Upper lobe of right lung (tissue), 1 donor: Measurements from ENCODE around the gene ERC2. TPM values are rescaled to one million over a fixed set of nuclear protein-coding genes. Genes with fewer than 3 reads are reported as not detected.

Source experiments
- ATAC-seq: fragments of 200-7000 bp; cut with Tn5 transposase; one replicate; pipeline ENCODE4 v1.9.1; 2020; ENCODE audit warnings: mild to moderate bottlenecking, moderate library complexity
- DNase-seq: peaks from one replicate; pipeline ENCODE4 v3.0.0-alpha.2; 2020
- H3K27ac ChIP-seq: fragments of 200-600 bp; one replicate; pipeline ENCODE4 v1.8.0; 2022
- H3K27me3 ChIP-seq: fragments of 200-600 bp; one replicate; pipeline ENCODE4 v1.8.0; 2022; ENCODE audit warnings: mild to moderate bottlenecking
- H3K36me3 ChIP-seq: fragments of 200-600 bp; one replicate; pipeline ENCODE4 v1.8.0; 2022
- H3K4me1 ChIP-seq: fragments of 200-600 bp; one replicate; pipeline ENCODE4 v1.8.0; 2022
- H3K4me3 ChIP-seq: fragments of 200-600 bp; one replicate; pipeline ENCODE4 v1.8.0; 2022; ENCODE audit warnings: mild to moderate bottlenecking
- H3K9me3 ChIP-seq: fragments of 200-600 bp; one replicate; pipeline ENCODE4 v1.8.0; 2022
- intact Hi-C: fragments of 100-400 bp; cut with DNase I; formaldehyde crosslinking; loops from one replicate; pipeline ENCODE4 v1.11.0; 2022
- total RNA-seq: library from RNA; stranded (reverse); fragmentation: NEBNext Ultra II Directional; extraction: Animal tissue kit (Norgen Biotek cat#: 25700); gene quantifications from one replicate; pipeline ENCODE4 v1.2.1, GENCODE V29; 2021
- TF ChIP-seq, protein P1 (sequence below): fragments of 200-600 bp; IDR thresholded peaks from one replicate; pipeline ENCODE4 v1.8.0; 2022; ENCODE audit warnings: antibody characterized with exemption
- donor health status: DM: no; HTN: yes; CAD: no; lungs with severe emphysema.

Gene ERC2
- total RNA-seq, 1 donor from 2014 or later, result 1.4 TPM

GRCh38 chr3:55557549-55557948, 910.7 kb downstream of the ERC2 start:
- TF ChIP-seq, protein P1, sequence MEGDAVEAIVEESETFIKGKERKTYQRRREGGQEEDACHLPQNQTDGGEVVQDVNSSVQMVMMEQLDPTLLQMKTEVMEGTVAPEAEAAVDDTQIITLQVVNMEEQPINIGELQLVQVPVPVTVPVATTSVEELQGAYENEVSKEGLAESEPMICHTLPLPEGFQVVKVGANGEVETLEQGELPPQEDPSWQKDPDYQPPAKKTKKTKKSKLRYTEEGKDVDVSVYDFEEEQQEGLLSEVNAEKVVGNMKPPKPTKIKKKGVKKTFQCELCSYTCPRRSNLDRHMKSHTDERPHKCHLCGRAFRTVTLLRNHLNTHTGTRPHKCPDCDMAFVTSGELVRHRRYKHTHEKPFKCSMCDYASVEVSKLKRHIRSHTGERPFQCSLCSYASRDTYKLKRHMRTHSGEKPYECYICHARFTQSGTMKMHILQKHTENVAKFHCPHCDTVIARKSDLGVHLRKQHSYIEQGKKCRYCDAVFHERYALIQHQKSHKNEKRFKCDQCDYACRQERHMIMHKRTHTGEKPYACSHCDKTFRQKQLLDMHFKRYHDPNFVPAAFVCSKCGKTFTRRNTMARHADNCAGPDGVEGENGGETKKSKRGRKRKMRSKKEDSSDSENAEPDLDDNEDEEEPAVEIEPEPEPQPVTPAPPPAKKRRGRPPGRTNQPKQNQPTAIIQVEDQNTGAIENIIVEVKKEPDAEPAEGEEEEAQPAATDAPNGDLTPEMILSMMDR, result no peak
- no peak for DNase-seq
- H3K9me3 ChIP-seq, result no peaks in the 10 kb centered on the region
- no peaks in the 10 kb centered on the region for H3K4me1 ChIP-seq
- intact Hi-C loops, result no loop called here
- H3K4me3 ChIP-seq, result no peak overlapping the region
- H3K36me3 ChIP-seq, result no peaks in the 10 kb centered on the region
- no peak overlapping the region for H3K27ac ChIP-seq
- H3K27me3 ChIP-seq, result no peaks in the 10 kb centered on the region
- no peak for ATAC-seq

GRCh38 chr3:55556619-55557537, 911.4 kb downstream of the ERC2 start:
- DNase-seq (no peak), ATAC-seq (no peak)
- intact Hi-C loops, result no loop called here
- Histone ChIP-seq H3K36me3 (no peaks in the 10 kb centered on the region), H3K9me3 (no peaks in the 10 kb centered on the region), H3K4me3 (no peak overlapping the region), H3K27me3 (no peaks in the 10 kb centered on the region), H3K27ac (no peak overlapping the region), H3K4me1 (no peaks in the 10 kb centered on the region)
- TF ChIP-seq, protein P1, result no peak

- TF ChIP-seq, protein P1, result no peak
- no peaks in the 10 kb centered on the region for H3K36me3 ChIP-seq
- no peak for ATAC-seq
- H3K27ac ChIP-seq, result no peak overlapping the region
- H3K27me3 ChIP-seq, result no peaks in the 10 kb centered on the region
- no peaks in the 10 kb centered on the region for H3K4me1 ChIP-seq
- intact Hi-C loops, result no loop called here
- no peaks in the 10 kb centered on the region for H3K9me3 ChIP-seq
- no peak for DNase-seq
- H3K4me3 ChIP-seq, result no peak overlapping the region
Observed at GRCh38 chr3:55555873-55556618, 912.2 kb downstream of the ERC2 start.

DNA sequence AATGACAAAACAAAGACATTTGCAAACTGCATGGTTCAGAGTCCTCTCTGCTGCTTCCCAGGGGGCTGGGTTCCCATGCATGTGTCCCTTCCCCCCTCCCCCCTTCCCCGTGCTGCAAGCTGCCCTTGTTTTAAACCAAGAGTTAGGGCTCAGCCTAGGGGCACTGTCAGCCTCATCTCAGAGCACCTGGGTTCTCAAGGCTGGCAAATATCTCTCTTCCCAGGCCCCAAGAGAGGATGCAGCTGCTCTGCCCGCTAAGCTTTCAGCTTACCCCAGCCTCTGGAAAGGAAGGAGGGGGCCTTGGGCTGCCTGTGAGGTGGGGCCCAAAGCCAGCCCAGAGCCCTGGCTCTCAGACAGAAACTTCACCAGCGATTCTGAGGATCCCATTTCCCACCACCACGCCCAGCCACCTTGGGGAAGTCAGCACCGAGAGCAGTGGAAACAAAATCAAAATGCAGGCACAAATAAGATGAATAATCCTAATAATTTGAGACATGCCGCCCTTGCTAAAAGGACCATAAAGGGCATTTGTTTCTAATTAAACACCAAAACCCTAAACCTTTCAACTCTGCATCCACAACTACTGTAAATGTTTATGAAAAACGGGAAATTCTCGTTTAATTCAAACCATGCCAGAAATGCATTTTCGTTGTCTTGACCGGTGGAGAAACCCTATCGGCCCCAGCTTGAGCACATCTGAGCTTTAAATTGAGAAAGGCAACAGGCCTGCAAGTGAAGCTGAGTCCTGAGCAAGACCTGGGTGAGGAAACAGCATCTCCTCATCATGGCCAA, 913.4 kb downstream of the ERC2 start:
- no peak for DNase-seq
- intact Hi-C loops, result no loop called here
- no peaks in the 10 kb centered on the region for H3K27me3 ChIP-seq
- no peaks in the 10 kb centered on the region for H3K9me3 ChIP-seq
- H3K4me3 ChIP-seq, result no peak overlapping the region
- H3K27ac ChIP-seq, result no peak overlapping the region
- TF ChIP-seq, protein P1, result no peak
- H3K36me3 ChIP-seq, result no peaks in the 10 kb centered on the region
- no peak for ATAC-seq
- H3K4me1 ChIP-seq, result no peaks in the 10 kb centered on the region

- ATAC-seq, result no peak
Observed at GRCh38 chr3:55551644-55552043, 916.6 kb downstream of the ERC2 start.

More at GRCh38 chr3:55551644-55552043, 916.6 kb downstream of the ERC2 start:
- Histone ChIP-seq H3K36me3 (no peaks in the 10 kb centered on the region), H3K4me1 (no peaks in the 10 kb centered on the region), H3K27ac (no peak overlapping the region), H3K4me3 (no peak overlapping the region), H3K9me3 (no peaks in the 10 kb centered on the region), H3K27me3 (no peaks in the 10 kb centered on the region)
- no peak for DNase-seq
- intact Hi-C loops, result no loop called here
- TF ChIP-seq, protein P1, result no peak
